Posterior vena cava (tissue), 2 donors: ENCODE measurements around the gene ITGB5. TPM values are rescaled to one million over a fixed set of nuclear protein-coding genes. Genes with fewer than 3 reads are reported as not detected.

Experiments
- DNase-seq: peaks from one replicate; pipeline ENCODE4 v3.0.0-alpha.2; 2020; ENCODE audit warnings: low spot score
- intact Hi-C, 2 donors: fragments of 100-400 bp; cut with DNase I; formaldehyde crosslinking; loops; one replicate each; pipeline versions ENCODE4 v1.14.1 to v1.14.2; 2022 to 2023
- total RNA-seq, 2 donors: library from RNA; stranded (reverse); fragmentation: NEBNext Ultra II Directional; extraction: Animal tissue kit (Norgen Biotek cat#: 25700); gene quantifications; one replicate each; pipeline ENCODE4 v1.2.1, GENCODE V29; 2021
- donor health status: DM: yes; HTN: yes; CAD: no.
- donor health status: DM: yes; HTN: yes; CAD: no.

The ITGB5 gene
- total RNA-seq, 2 donors from 2014 or later: 250 to 292 TPM

- DNase-seq: no peak
- intact Hi-C loops: no loop called here
These were observed 60.5 kb downstream of the ITGB5 start for GRCh38 chr3:124826703-124827102.

- intact Hi-C loops: no loop called here
- DNase-seq: no peak
These were observed 62.8 kb downstream of the ITGB5 start for GRCh38 chr3:124824286-124824915.

- intact Hi-C loops: no loop called here
- DNase-seq: no peak
These were observed 63.5 kb downstream of the ITGB5 start for GRCh38 chr3:124823648-124824047.

GRCh38 chr3:124823206-124823605 is 64.0 kb downstream of the ITGB5 start:
- no peak for DNase-seq
- intact Hi-C loops: no loop called here

- intact Hi-C loops: no loop called here
- DNase-seq: no peak
These were observed 65.8 kb downstream of the ITGB5 start for GRCh38 chr3:124821356-124821755.

- no peak for DNase-seq
- intact Hi-C loops: no loop called here
These were observed 68.6 kb downstream of the ITGB5 start for GRCh38 chr3:124818398-124819091.

GRCh38 chr3:124817079-124817478 is 70.1 kb downstream of the ITGB5 start:
- DNase-seq: no peak
- intact Hi-C loops: no loop called here

- DNase-seq: no peak
- intact Hi-C loops: no loop called here
These were observed 71.0 kb downstream of the ITGB5 start for GRCh38 chr3:124816206-124816605.

- intact Hi-C loops: no loop called here
These were observed 71.4 kb downstream of the ITGB5 start for GRCh38 chr3:124815781-124816180.

GRCh38 chr3:124814620-124815421 is 72.3 kb downstream of the ITGB5 start:
- DNase-seq: no peak

More at GRCh38 chr3:124815781-124816180, 71.4 kb downstream of the ITGB5 start:
- DNase-seq: no peak

GRCh38 chr3:124813541-124813940 is 73.6 kb downstream of the ITGB5 start:
- DNase-seq: no peak
- intact Hi-C loops: no loop called here

More at GRCh38 chr3:124814620-124815421, 72.3 kb downstream of the ITGB5 start:
- intact Hi-C loops: no loop called here

- no peak for DNase-seq
- intact Hi-C loops: no loop called here
These were observed 74.6 kb downstream of the ITGB5 start for GRCh38 chr3:124812291-124813265.

- intact Hi-C loops: no loop called here
- no peak for DNase-seq
These were observed 75.7 kb downstream of the ITGB5 start for GRCh38 chr3:124811436-124811835.

GRCh38 chr3:124810970-124811369 is 76.2 kb downstream of the ITGB5 start:
- intact Hi-C loops: no loop called here
- DNase-seq: no peak

GRCh38 chr3:124809039-124809438 is 78.1 kb downstream of the ITGB5 start:
- no peak for DNase-seq
- intact Hi-C loops: no loop called here

GRCh38 chr3:124805671-124806070 is 81.5 kb downstream of the ITGB5 start:
- intact Hi-C loops: no loop called here
- no peak for DNase-seq

- intact Hi-C loops: no loop called here
- no peak for DNase-seq
These were observed 82.3 kb downstream of the ITGB5 start for GRCh38 chr3:124804875-124805274.

- DNase-seq: no peak
- intact Hi-C loops: no loop called here
These were observed 84.5 kb downstream of the ITGB5 start for GRCh38 chr3:124802702-124803101.

- DNase-seq: no peak
- intact Hi-C loops: no loop called here
These were observed 85.0 kb downstream of the ITGB5 start for GRCh38 chr3:124802061-124802698.
